Osteocyte (in vitro differentiated cells): ENCODE results near the gene PITRM1. TPM values are rescaled to one million over a fixed set of nuclear protein-coding genes. Genes with fewer than 3 reads are reported as not detected.
A peak's percentile ranks its signal among the peaks of the same experiment; 100 is the strongest.

Experiments used
- DNase-seq: peaks from one replicate; pipeline ENCODE4 v3.0.0; 2021; ENCODE audit warnings: mixed read lengths; ENCODE audit not compliant: unreplicated experiment; ENCODE audit errors: extremely low spot score
- H3K27ac Mint-ChIP-seq: one replicate; pipeline ENCODE4 v1.8.0; 2021; ENCODE audit warnings: mild to moderate bottlenecking, mixed read lengths; ENCODE audit not compliant: unreplicated experiment
- H3K27me3 Mint-ChIP-seq: one replicate; pipeline ENCODE4 v1.8.0; 2021; ENCODE audit warnings: mixed read lengths; ENCODE audit not compliant: unreplicated experiment
- H3K36me3 Mint-ChIP-seq: one replicate; pipeline ENCODE4 v1.8.0; 2021; ENCODE audit warnings: mixed read lengths; ENCODE audit not compliant: unreplicated experiment
- H3K4me1 Mint-ChIP-seq: one replicate; pipeline ENCODE4 v1.8.0; 2021; ENCODE audit warnings: mixed read lengths; ENCODE audit not compliant: unreplicated experiment
- H3K4me3 Mint-ChIP-seq: one replicate; pipeline ENCODE4 v1.8.0; 2021; ENCODE audit warnings: mild to moderate bottlenecking, moderate library complexity, mixed read lengths; ENCODE audit not compliant: unreplicated experiment
- H3K9me3 Mint-ChIP-seq: one replicate; pipeline ENCODE4 v1.8.0; 2021; ENCODE audit warnings: mixed read lengths; ENCODE audit not compliant: unreplicated experiment
- total RNA-seq: library from RNA; stranded (reverse); gene quantifications from 2 replicates; pipeline ENCODE4 v1.2.1, GENCODE V29; 2021
- TF ChIP-seq, protein P1 (sequence below): fragments of 200-600 bp; sonication (generic); IDR thresholded peaks from 2 replicates; pipeline ENCODE4 v1.5.0; 2021; ENCODE audit warnings: antibody characterized with exemption, mild to moderate bottlenecking, moderate library complexity

The PITRM1 gene
- total RNA-seq, 1 donor from 2014 or later: 76.5 TPM

DNA sequence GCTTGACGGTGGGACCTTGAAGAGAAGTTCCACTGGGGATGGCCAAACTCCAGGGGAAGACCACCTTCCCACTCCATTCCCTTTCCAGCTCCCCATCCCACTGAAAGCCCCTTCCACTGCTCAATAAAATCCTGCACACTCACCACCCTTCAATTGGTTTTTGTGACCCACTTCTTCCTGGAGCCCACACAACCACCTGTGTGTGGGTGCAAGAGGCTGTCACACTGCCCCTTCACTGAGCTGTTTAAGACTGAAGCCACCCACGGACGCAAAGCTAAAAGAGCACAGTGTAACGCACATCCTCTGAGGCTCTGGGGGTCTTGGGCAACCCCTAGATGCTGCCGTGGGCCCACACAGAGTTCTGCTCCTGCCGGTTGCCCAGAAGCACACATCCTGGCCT lies 12.8 kb upstream of the PITRM1 start:
- Mint-ChIP-seq H3K27ac (no peak overlapping the region), H3K36me3 (no peaks in the 10 kb centered on the region), H3K4me3 (no peak overlapping the region), H3K9me3 (no peaks in the 10 kb centered on the region), H3K4me1 (peaks cover 3% of the 10 kb centered on the region), H3K27me3 (peaks cover 8% of the 10 kb centered on the region)
- TF ChIP-seq, protein P1, sequence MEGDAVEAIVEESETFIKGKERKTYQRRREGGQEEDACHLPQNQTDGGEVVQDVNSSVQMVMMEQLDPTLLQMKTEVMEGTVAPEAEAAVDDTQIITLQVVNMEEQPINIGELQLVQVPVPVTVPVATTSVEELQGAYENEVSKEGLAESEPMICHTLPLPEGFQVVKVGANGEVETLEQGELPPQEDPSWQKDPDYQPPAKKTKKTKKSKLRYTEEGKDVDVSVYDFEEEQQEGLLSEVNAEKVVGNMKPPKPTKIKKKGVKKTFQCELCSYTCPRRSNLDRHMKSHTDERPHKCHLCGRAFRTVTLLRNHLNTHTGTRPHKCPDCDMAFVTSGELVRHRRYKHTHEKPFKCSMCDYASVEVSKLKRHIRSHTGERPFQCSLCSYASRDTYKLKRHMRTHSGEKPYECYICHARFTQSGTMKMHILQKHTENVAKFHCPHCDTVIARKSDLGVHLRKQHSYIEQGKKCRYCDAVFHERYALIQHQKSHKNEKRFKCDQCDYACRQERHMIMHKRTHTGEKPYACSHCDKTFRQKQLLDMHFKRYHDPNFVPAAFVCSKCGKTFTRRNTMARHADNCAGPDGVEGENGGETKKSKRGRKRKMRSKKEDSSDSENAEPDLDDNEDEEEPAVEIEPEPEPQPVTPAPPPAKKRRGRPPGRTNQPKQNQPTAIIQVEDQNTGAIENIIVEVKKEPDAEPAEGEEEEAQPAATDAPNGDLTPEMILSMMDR: no peak
- no peak for DNase-seq

DNA sequence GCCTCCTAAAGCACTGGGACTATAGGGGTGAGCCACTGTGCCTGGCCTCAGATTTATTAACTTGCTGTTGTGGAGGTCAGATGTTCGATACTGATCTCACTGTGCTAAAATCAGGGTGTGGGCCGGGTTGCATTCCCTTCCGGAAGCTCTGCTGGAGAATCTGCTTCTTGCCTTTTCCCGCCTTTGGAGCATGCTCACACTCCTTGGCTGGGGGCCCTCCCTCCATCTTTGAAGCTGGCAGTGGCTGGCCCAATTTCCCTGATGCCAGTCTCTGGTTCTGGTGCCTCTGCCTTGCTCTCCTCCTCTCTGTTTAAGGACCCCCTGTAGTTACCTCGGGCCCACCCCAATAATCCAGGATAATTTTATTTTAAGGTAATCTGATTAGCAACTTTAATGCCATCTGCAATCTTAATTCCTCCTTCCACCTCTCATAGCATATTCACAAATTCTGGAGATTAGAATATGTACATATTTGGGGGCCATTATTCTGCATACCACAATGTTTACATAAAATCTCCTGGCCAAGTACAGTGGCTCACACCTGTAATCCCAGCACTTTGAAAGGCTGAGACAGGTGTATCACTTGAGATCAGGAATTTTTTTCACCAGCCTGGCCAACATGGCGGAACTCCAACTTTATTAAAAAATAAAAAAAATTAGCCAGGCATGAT lies 7.9 kb upstream of the PITRM1 start:
- no peaks in the 10 kb centered on the region for H3K36me3 Mint-ChIP-seq
- TF ChIP-seq, protein P1: no peak
- H3K9me3 Mint-ChIP-seq: no peaks in the 10 kb centered on the region
- peaks cover 3% of the 10 kb centered on the region for H3K4me1 Mint-ChIP-seq
- H3K27ac Mint-ChIP-seq: no peak overlapping the region
- peaks cover 18% of the 10 kb centered on the region for H3K27me3 Mint-ChIP-seq
- no peak for DNase-seq
- H3K4me3 Mint-ChIP-seq: no peak overlapping the region

DNA sequence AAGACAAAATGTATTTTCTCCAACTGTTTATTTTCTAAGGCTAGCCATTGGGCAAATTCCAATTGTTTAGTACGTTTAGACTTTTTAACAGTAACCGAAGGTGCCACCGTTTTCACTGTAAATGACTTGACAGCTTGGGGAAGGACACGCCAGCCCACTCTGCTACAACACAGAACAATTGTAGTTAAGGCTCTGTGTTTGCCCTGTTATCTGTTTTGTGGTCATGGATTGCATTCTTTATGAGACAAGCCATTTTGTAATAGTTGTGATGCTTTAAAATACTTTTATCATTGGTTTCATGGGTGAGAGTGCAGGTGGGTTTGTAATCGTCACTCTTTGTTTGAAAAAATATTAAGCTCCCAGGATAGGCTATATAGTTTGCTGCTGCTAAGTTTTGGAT lies 6.6 kb upstream of the PITRM1 start:
- no peak overlapping the region for H3K4me3 Mint-ChIP-seq
- peaks cover 3% of the 10 kb centered on the region for H3K4me1 Mint-ChIP-seq
- no peak for DNase-seq
- TF ChIP-seq, protein P1: no peak
- peaks cover 18% of the 10 kb centered on the region for H3K27me3 Mint-ChIP-seq
- H3K27ac Mint-ChIP-seq: no peak overlapping the region
- no peaks in the 10 kb centered on the region for H3K36me3 Mint-ChIP-seq
- H3K9me3 Mint-ChIP-seq: no peaks in the 10 kb centered on the region

DNA sequence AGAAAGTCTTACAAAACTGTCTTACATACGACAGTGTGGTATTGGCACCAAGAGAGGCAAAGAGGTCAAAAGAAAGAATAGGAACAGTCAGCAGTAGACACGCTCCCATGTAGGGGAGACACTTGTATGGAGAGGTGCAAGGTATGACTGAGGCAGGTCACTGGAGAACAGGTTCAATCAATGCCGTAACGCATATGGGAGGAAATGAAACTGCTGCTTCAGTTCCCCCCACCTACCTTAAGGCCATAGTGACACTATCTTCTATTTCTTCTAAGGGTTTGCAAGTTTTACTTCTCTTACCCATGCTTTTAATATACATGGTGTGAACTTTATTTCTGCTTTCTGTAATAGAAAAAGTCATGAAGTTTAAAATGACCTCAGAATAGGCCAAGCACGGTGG lies 5.5 kb upstream of the PITRM1 start:
- TF ChIP-seq, protein P1: no peak
- H3K27ac Mint-ChIP-seq: no peak overlapping the region
- peaks cover under 1% of the 10 kb centered on the region for H3K4me1 Mint-ChIP-seq
- DNase-seq: no peak
- H3K36me3 Mint-ChIP-seq: no peaks in the 10 kb centered on the region
- peaks cover 18% of the 10 kb centered on the region for H3K27me3 Mint-ChIP-seq
- H3K4me3 Mint-ChIP-seq: no peak overlapping the region
- no peaks in the 10 kb centered on the region for H3K9me3 Mint-ChIP-seq

DNA sequence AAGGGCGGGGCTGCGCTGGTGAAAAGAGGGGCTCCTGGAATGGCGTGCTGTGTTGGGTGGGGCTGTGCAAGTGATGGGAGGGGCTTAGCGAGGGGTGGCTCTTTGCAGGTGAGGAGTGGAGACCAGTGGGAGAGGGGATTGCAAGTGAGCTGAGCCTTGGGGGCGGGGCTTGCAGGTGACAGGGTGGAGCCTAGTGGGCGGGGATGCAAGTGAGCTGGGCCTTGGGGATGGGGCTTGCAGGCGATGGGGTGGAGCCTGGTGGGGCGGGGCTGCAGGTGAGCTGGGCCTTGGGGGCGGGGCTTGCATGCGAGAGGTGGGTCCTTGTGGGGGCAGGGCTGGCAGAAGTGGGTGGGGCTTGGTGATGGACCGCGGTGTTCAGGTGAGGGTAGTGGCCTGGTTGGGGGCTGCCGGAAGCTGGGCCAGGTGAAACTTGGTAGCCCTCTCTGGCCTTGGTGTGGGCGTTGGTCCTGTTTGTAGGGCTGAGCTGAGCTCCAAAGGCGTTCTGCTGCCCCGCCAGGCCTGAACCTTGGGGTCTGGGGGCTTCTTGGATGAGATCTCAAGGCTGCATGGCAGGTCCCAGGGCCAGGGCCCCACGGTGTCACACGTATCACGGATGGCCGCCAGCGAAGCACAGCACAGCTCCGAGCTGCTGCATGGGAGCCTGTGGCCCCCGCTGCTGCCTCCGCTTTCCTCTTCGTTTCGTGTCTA lies 743 bp upstream of the PITRM1 start:
- Mint-ChIP-seq H3K9me3 (no peaks in the 10 kb centered on the region), H3K36me3 (peaks cover 8% of the 10 kb centered on the region), H3K4me3 (peak overlapping the region; percentile 89), H3K27me3 (peaks cover 10% of the 10 kb centered on the region), H3K4me1 (peaks cover 19% of the 10 kb centered on the region), H3K27ac (peak overlapping the region; percentile 80)
- DNase-seq: no peak
- TF ChIP-seq, protein P1: no peak
